ENCODE data around the gene SON. TPM values are rescaled to one million over a fixed set of nuclear protein-coding genes. Genes with fewer than 3 reads are reported as not detected.

Gene SON
- total and polyA plus RNA-seq, 2 of the 13 experiments (the other 11 are each of a cell fraction or from before 2014, with no cell fraction given), result 61.3 to 78.3 TPM

DNA sequence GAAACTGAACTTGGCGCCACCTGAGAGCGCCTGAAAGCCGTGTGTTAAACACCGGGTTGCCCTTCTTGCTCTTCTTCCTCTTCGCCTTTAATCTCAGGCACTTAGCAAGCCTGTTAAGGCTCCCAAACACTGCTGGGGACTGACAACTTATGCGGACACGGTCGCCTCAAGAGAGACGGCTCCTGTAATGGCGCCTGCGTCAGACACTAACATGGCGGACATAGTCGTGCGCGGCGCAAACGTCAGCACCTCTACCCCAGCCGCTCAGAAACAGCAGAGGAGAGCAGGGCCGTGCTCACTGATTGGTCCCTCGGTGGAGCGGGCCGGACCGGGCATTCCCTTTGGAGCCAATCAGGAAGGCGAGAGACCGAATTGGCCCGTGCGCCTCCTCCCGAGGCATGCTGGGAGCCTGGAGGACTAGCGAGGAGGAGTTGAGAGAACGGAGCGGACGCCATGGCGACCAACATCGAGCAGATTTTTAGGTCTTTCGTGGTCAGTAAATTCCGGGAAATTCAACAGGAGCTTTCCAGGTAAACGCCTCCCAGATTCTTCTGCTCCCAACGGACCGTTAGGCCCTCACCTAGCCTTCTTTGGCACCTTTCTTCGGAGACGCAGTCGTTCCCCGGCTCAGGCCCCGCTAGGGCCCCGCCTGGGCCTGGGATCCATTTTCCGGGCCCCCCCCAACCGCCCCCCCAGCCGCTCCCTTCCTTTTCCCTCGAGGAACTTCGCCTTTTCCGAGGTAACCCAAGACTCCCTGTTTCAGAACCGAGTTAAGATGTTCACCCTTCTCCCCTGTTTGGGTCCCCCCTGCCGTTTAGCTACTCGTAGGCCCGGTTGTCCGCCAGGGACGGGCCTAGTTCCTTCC is at the start of gene SON (continued):
- TF ChIP-seq AKAP8 (CRISPR knock-in tag; IDR thresholded peaks at IDR 0.05) (no peak), ZNF883 (CRISPR knock-in tag; IDR thresholded peaks at IDR 0.05; ENCODE audit: not compliant biosample characterization) (peak; percentile 29), MED8 (CRISPR knock-in tag; IDR thresholded peaks at IDR 0.05; ENCODE audit: insufficient replicate concordance) (no peak), SALL2 (CRISPR knock-in tag; IDR thresholded peaks at IDR 0.05) (peak; percentile 31; the same call in 1 of the 2 replicates), ZNF230 (CRISPR knock-in tag; IDR thresholded peaks at IDR 0.05) (no peak), ZSCAN12 (CRISPR knock-in tag; IDR thresholded peaks at IDR 0.05) (no peak), NCOA2 (CRISPR knock-in tag; IDR thresholded peaks at IDR 0.05) (no peak), DNMT1 (CRISPR knock-in tag; IDR thresholded peaks at IDR 0.05) (no peak), SMARCC2 (IDR thresholded peaks at IDR 0.05) (no peak), SATB2 (CRISPR knock-in tag; IDR thresholded peaks at IDR 0.05) (no peak; the same call in 1 of the 2 replicates), SIN3A (IDR thresholded peaks at IDR 0.05; ENCODE audit: borderline replicate concordance, low read depth, low read length) (peak; percentile 53; the same call in 1 of the 2 replicates), HHEX (CRISPR knock-in tag; IDR thresholded peaks at IDR 0.05) (no peak), ZNF605 (CRISPR knock-in tag; IDR thresholded peaks at IDR 0.05) (no peak), ONECUT2 (CRISPR knock-in tag; IDR thresholded peaks at IDR 0.05) (no peak), ISL2 (CRISPR knock-in tag; IDR thresholded peaks at IDR 0.05) (no peak), FOSL1 (CRISPR knock-in tag; IDR thresholded peaks at IDR 0.05; ENCODE audit: borderline replicate concordance) (no peak), DNMT3B (CRISPR knock-in tag; conservative IDR thresholded peaks at IDR 0.05) (peak; percentile 80), HMG20B (CRISPR knock-in tag; conservative IDR thresholded peaks at IDR 0.05) (no peak)
- TF ChIP-seq, protein P1, sequence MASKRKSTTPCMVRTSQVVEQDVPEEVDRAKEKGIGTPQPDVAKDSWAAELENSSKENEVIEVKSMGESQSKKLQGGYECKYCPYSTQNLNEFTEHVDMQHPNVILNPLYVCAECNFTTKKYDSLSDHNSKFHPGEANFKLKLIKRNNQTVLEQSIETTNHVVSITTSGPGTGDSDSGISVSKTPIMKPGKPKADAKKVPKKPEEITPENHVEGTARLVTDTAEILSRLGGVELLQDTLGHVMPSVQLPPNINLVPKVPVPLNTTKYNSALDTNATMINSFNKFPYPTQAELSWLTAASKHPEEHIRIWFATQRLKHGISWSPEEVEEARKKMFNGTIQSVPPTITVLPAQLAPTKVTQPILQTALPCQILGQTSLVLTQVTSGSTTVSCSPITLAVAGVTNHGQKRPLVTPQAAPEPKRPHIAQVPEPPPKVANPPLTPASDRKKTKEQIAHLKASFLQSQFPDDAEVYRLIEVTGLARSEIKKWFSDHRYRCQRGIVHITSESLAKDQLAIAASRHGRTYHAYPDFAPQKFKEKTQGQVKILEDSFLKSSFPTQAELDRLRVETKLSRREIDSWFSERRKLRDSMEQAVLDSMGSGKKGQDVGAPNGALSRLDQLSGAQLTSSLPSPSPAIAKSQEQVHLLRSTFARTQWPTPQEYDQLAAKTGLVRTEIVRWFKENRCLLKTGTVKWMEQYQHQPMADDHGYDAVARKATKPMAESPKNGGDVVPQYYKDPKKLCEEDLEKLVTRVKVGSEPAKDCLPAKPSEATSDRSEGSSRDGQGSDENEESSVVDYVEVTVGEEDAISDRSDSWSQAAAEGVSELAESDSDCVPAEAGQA (IDR thresholded peaks at IDR 0.05; ENCODE audit: low read depth), result peak; percentile 97
- TF ChIP-seq, protein P1 (CRISPR knock-in tag; IDR thresholded peaks at IDR 0.05; ENCODE audit: borderline replicate concordance), result no peak; the same call in 1 of the 2 replicates
- TF ChIP-seq, protein P2, sequence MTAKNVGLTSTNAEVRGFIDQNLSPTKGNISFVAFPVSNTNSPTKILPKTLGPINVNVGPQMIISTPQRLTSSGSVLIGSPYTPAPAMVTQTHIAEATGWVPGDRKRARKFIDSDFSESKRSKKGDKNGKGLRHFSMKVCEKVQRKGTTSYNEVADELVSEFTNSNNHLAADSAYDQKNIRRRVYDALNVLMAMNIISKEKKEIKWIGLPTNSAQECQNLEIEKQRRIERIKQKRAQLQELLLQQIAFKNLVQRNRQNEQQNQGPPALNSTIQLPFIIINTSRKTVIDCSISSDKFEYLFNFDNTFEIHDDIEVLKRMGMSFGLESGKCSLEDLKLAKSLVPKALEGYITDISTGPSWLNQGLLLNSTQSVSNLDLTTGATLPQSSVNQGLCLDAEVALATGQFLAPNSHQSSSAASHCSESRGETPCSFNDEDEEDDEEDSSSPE (CRISPR knock-in tag; IDR thresholded peaks at IDR 0.05), result peak; percentile 76
- TF ChIP-seq, protein P3, sequence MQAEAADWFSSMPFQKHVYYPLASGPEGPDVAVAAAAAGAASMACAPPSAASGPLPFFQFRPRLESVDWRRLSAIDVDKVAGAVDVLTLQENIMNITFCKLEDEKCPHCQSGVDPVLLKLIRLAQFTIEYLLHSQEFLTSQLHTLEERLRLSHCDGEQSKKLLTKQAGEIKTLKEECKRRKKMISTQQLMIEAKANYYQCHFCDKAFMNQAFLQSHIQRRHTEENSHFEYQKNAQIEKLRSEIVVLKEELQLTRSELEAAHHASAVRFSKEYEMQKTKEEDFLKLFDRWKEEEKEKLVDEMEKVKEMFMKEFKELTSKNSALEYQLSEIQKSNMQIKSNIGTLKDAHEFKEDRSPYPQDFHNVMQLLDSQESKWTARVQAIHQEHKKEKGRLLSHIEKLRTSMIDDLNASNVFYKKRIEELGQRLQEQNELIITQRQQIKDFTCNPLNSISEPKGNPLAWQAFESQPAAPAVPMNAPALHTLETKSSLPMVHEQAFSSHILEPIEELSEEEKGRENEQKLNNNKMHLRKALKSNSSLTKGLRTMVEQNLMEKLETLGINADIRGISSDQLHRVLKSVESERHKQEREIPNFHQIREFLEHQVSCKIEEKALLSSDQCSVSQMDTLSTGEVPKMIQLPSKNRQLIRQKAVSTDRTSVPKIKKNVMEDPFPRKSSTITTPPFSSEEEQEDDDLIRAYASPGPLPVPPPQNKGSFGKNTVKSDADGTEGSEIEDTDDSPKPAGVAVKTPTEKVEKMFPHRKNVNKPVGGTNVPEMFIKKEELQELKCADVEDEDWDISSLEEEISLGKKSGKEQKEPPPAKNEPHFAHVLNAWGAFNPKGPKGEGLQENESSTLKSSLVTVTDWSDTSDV (CRISPR knock-in tag; IDR thresholded peaks at IDR 0.05), result no peak

Measured in HepG2 (cell line).